ENCODE measurements around the gene CRYAB.

CRYAB gene

GRCh38 chr11:111911563-111912401 lies at the start of gene CRYAB:
TSS of gene CRYAB (minus strand) at chr11:111911770. CDS start at chr11:111911724, 46 bp downstream.
- DNase-seq, result no peak

- DNase-seq, result no peak
Measured at GRCh38 chr11:111960916-111961315, 49.3 kb upstream of the CRYAB start.

GRCh38 chr11:111957663-111958444 lies 46.3 kb upstream of the CRYAB start:
- no peak for DNase-seq

GRCh38 chr11:111954154-111954553 lies 42.6 kb upstream of the CRYAB start:
- no peak for DNase-seq

- DNase-seq, result no peak
Measured at GRCh38 chr11:111951565-111951964, 40.0 kb upstream of the CRYAB start.

- no peak for DNase-seq
Measured at GRCh38 chr11:111949519-111950426, 38.2 kb upstream of the CRYAB start.

- no peak for DNase-seq
Measured at GRCh38 chr11:111947143-111947542, 35.6 kb upstream of the CRYAB start.

GRCh38 chr11:111946499-111946898 lies 34.9 kb upstream of the CRYAB start:
- no peak for DNase-seq

GRCh38 chr11:111945198-111945597 lies 33.6 kb upstream of the CRYAB start:
- DNase-seq, result no peak

- DNase-seq, result peak in 1 of 2 donors; percentile 25
Measured at GRCh38 chr11:111944651-111945051, 33.1 kb upstream of the CRYAB start.

GRCh38 chr11:111944139-111944538 lies 32.6 kb upstream of the CRYAB start:
- DNase-seq, result no peak

GRCh38 chr11:111942829-111943228 lies 31.3 kb upstream of the CRYAB start:
- DNase-seq, result no peak

- no peak for DNase-seq
Measured at GRCh38 chr11:111941963-111942362, 30.4 kb upstream of the CRYAB start.

- DNase-seq, result no peak
Measured at GRCh38 chr11:111939836-111940604, 28.4 kb upstream of the CRYAB start.

GRCh38 chr11:111938687-111939160 lies 27.2 kb upstream of the CRYAB start:
- DNase-seq, result peak; percentile 18 to 91

GRCh38 chr11:111937844-111938243 lies 26.3 kb upstream of the CRYAB start:
- DNase-seq, result no peak

GRCh38 chr11:111937461-111937769 lies 25.8 kb upstream of the CRYAB start:
- DNase-seq, result no peak

- no peak for DNase-seq
Measured at GRCh38 chr11:111936040-111936540, 24.5 kb upstream of the CRYAB start.

- no peak for DNase-seq
Measured at GRCh38 chr11:111935317-111936039, 23.9 kb upstream of the CRYAB start.

GRCh38 chr11:111934306-111934705 lies 22.7 kb upstream of the CRYAB start:
- no peak for DNase-seq

GRCh38 chr11:111933872-111934271 lies 22.3 kb upstream of the CRYAB start:
- DNase-seq, result no peak

Measured in bone marrow (tissue), 2 donors.